A673 (cell line): ENCODE data around the gene FZD1. TPM values are rescaled to one million over a fixed set of nuclear protein-coding genes. Genes with fewer than 3 reads are reported as not detected.

ENCODE experiments used
- BruUV-seq: library from RNA; stranded (reverse); fragments of 400-500 nt; replicated peaks from 2 replicates; lab custom pipeline; 2021; lab: Mats Ljungman, UMichigan
- CTCF ChIA-PET: fragments of 300-600 bp; sonication (Branson Sonifier 250); formaldehyde crosslinking; loops from one replicate; lab custom pipeline; 2022; ENCODE audit warnings: antibody characterized with exemption; lab: Charles Lee
- POLR2A ChIA-PET: fragments of 300-600 bp; sonication (Branson Sonifier 250); formaldehyde crosslinking; loops from one replicate; lab custom pipeline; 2022; ENCODE audit warnings: antibody characterized with exemption; ENCODE audit not compliant: low non-redundant PET; lab: Charles Lee
- DNase-seq: peaks from one replicate; pipeline ENCODE4 v3.0.0-alpha.2; 2015; ENCODE audit warnings: low spot score
- H3K27ac ChIP-seq: fragments of 200-600 bp; sonication (generic); 2 replicates; pipeline ENCODE4 v1.5.1; 2016; ENCODE audit warnings: mixed run types, low read depth, mild to moderate bottlenecking, mixed read lengths, antibody characterized with exemption, low read length; ENCODE audit not compliant: poor library complexity, severe bottlenecking
- H3K27me3 ChIP-seq: fragments of 200-600 bp; sonication (generic); replicated peaks from 2 replicates; pipeline ENCODE4 v1.6.1; 2017; ENCODE audit warnings: mixed run types, low read depth, mild to moderate bottlenecking, mixed read lengths, antibody characterized with exemption, low read length; ENCODE audit not compliant: insufficient read depth, poor library complexity
- H3K36me3 ChIP-seq: fragments of 200-600 bp; sonication (generic); 2 replicates; pipeline ENCODE4 v1.6.1; 2016; ENCODE audit warnings: mixed run types, mild to moderate bottlenecking, mixed read lengths, antibody characterized with exemption, low read length; ENCODE audit not compliant: insufficient read depth, poor library complexity, severe bottlenecking
- H3K4me1 ChIP-seq: fragments of 200-600 bp; sonication (generic); 2 replicates; pipeline ENCODE4 v1.6.1; 2017; ENCODE audit warnings: mixed run types, mild to moderate bottlenecking, mixed read lengths, antibody characterized with exemption, low read length; ENCODE audit not compliant: insufficient read depth, poor library complexity, severe bottlenecking
- H3K4me3 ChIP-seq: fragments of 200-600 bp; sonication (generic); 2 replicates; pipeline ENCODE4 v1.5.1; 2016; ENCODE audit warnings: low read depth, mixed run types, mild to moderate bottlenecking, mixed read lengths, low read length; ENCODE audit not compliant: poor library complexity, severe bottlenecking
- H3K9me3 ChIP-seq: fragments of 200-600 bp; sonication (generic); 2 replicates; pipeline ENCODE4 v1.6.1; 2016; ENCODE audit warnings: mixed run types, low read depth, mild to moderate bottlenecking, mixed read lengths, antibody characterized with exemption, low read length; ENCODE audit not compliant: poor library complexity, severe bottlenecking
- EZH2 ChIP-seq: fragments of 200-600 bp; sonication (generic); IDR thresholded peaks from 2 replicates; pipeline ENCODE4 v1.6.1; 2017; ENCODE audit warnings: borderline replicate concordance, low read depth, mild to moderate bottlenecking, mixed read lengths, antibody characterized with exemption, low read length; ENCODE audit not compliant: poor library complexity, severe bottlenecking
- intact Hi-C: fragments of 100-400 bp; cut with micrococcal nuclease; formaldehyde crosslinking; loops from one replicate; pipeline ENCODE4 v1.10.0; 2022; ENCODE audit not compliant: unreplicated experiment
- total RNA-seq: library from RNA; stranded (reverse); gene quantifications from 2 replicates; pipeline ENCODE4 v1.2.3, GENCODE V29; 2021
- TF ChIP-seq, protein P1 (sequence below): fragments of 300-800, 200-600 bp; sonication (generic); conservative IDR thresholded peaks from 2 replicates; pipeline ENCODE4 v1.5.1; 2017; ENCODE audit warnings: low read depth, mild to moderate bottlenecking, antibody characterized with exemption, low read length, moderate library complexity, mixed read lengths

Gene FZD1
- total RNA-seq, 1 experiment from 2014 or later: 49.9 TPM

DNA sequence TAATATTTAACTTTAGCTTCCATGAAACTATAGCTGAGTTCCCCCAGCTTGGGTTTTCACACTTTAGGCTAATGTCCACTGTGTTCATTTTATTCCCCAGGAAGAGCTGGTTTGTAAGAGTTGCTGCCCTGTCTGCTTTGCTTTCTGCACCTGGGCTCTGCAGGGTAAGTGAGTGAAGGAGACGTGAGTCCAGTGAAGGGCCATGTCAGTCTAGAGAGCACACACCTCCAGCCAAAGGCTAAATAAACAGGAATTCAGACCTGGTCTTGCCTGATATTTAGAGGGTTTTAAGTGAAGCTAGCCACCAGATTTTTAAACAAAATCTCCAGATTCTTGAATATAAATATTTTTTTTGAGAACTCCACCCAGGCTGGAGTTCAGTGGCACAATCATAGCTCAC is 24.5 kb upstream of the FZD1 start:
- Histone ChIP-seq H3K36me3 (no peaks in the 10 kb centered on the region), H3K4me1 (peaks cover 57% of the 10 kb centered on the region), H3K27ac (peak overlapping the region; percentile 35), H3K9me3 (no peaks in the 10 kb centered on the region), H3K4me3 (no peak overlapping the region), H3K27me3 (no peaks in the 10 kb centered on the region)
- no TSS peak for BruUV-seq
- no peak for TF ChIP-seq EZH2
- TF ChIP-seq, protein P1, sequence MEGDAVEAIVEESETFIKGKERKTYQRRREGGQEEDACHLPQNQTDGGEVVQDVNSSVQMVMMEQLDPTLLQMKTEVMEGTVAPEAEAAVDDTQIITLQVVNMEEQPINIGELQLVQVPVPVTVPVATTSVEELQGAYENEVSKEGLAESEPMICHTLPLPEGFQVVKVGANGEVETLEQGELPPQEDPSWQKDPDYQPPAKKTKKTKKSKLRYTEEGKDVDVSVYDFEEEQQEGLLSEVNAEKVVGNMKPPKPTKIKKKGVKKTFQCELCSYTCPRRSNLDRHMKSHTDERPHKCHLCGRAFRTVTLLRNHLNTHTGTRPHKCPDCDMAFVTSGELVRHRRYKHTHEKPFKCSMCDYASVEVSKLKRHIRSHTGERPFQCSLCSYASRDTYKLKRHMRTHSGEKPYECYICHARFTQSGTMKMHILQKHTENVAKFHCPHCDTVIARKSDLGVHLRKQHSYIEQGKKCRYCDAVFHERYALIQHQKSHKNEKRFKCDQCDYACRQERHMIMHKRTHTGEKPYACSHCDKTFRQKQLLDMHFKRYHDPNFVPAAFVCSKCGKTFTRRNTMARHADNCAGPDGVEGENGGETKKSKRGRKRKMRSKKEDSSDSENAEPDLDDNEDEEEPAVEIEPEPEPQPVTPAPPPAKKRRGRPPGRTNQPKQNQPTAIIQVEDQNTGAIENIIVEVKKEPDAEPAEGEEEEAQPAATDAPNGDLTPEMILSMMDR: no peak
- DNase-seq: no peak
- intact Hi-C loops: no loop called here
- POLR2A ChIA-PET: no interaction called here
- CTCF ChIA-PET: no interaction called here

DNA sequence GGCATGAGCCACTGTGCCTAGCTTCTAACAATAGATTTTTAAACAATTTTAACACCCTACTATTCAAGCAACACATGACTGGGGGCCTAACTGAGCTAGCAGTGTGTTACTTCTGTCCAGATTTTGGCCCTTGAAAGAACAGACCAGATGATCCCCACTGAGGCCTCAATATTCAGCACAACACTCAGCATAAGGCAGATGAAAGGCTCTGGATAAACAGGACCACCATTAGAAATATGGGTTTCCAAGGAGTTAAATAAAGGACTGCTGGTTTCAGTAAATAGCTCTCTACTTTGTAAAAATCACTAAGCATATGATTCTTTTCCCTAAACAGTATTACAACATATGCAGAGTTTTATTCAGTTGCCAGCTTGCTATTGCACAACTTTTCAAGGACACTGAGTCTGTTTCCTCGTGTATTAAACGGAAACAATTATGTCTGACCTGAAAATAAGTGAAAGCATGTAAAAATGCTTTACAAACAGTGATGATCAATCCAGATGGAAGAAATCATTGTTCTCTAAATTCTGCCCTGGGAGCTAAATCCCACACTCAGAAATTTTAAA is 23.8 kb upstream of the FZD1 start:
- CTCF ChIA-PET: no interaction called here
- no peaks in the 10 kb centered on the region for H3K9me3 ChIP-seq
- peak; percentile 80 for DNase-seq
- peak overlapping the region; percentile 35 for H3K27ac ChIP-seq
- intact Hi-C loops: no loop called here
- H3K27me3 ChIP-seq: no peaks in the 10 kb centered on the region
- no peak overlapping the region for H3K4me3 ChIP-seq
- POLR2A ChIA-PET: interaction anchor here (0.6 kb wide), 1 partner anchor 538 kb away, joined by 4 read pairs; no protein-coding TSS in a partner anchor
- no peak for TF ChIP-seq EZH2
- TF ChIP-seq, protein P1: no peak
- H3K36me3 ChIP-seq: no peaks in the 10 kb centered on the region
- no TSS peak for BruUV-seq
- H3K4me1 ChIP-seq: peaks cover 57% of the 10 kb centered on the region

DNA sequence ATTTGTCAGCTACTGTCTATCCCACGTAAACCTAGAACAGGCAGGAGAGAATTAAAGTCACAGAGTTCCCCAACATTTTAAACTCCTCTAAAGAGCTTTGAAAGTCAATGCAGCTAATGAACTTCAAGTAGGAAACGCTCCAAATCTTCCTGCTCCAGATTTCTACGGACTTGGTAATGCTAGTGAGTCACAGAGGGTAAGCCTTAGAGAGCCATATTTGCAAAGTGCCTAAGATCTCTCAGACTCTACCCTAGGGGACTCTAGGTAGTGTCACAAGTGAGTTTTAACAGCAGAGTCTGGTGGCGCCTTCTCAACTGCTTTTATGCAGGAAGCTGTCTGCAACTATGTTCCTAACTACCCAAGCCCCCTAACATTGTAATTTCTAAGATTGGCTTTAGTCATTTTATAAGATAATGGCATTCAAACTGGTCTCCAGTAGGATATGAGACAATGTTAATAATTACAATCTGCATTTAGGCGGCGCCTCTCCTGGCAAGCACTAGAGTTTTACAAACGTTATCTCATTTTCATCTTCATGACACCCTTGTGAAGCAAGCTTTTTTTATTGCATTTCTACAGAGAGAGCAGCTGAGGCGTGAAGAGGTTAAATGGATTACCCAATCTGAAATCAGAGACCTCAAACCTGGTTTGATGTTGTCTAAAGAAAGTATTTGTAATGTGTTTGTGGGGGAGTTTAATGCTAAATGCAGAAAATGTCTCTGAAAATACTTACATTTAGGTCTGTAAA is 22.0 kb upstream of the FZD1 start:
- POLR2A ChIA-PET: no interaction called here
- CTCF ChIA-PET: interaction anchor here (0.6 kb wide), 1 partner anchor 146 kb away, joined by 3 read pairs; no protein-coding TSS in a partner anchor
- Histone ChIP-seq H3K36me3 (no peaks in the 10 kb centered on the region), H3K27ac (peak overlapping the region; percentile 74), H3K9me3 (no peaks in the 10 kb centered on the region), H3K4me1 (peaks cover 48% of the 10 kb centered on the region), H3K4me3 (no peak overlapping the region), H3K27me3 (no peaks in the 10 kb centered on the region)
- BruUV-seq: TSS peak; percentile 58
- intact Hi-C loops: no loop called here
- TF ChIP-seq, protein P1: no peak; the same call in 1 of the 2 replicates
- no peak for TF ChIP-seq EZH2
- peak; percentile 96 for DNase-seq
